Measurements from ENCODE around the gene SIT1. TPM values are rescaled to one million over a fixed set of nuclear protein-coding genes. Genes with fewer than 3 reads are reported as not detected.
A peak's percentile ranks its signal among the peaks of the same experiment; 100 is the strongest.

The SIT1 gene
- total RNA-seq, 3 donors from 2014 or later (not counting 1 experiment from before 2014, with no cell fraction given), result 1.2 to 1.4 TPM; not detected in 1

GRCh38 chr9:35697486-35697885 lies 46.8 kb upstream of the SIT1 start:
- Mint-ChIP-seq H3K9me3 (no peaks in the 10 kb centered on the region), H3K36me3 (no peaks in the 10 kb centered on the region), H3K27me3 (ENCODE audit: low read depth in 2 of 2) (no peaks in the 10 kb centered on the region), H3K4me1 (peaks cover 10 to 13% of the 10 kb centered on the region in 2 donors), H3K27ac (peak overlapping the region in 1 of 2 donors; percentile 23), H3K4me3 (no peak overlapping the region)
- Histone ChIP-seq H3K4me3 (ENCODE audit: low read length) (no peak overlapping the region), H3K27ac (ENCODE audit: low read length) (no peak overlapping the region), H3K4me1 (ENCODE audit: control insufficient read depth, insufficient read depth, low read length) (peaks cover 7% of the 10 kb centered on the region), H3K9me3 (ENCODE audit: control insufficient read depth, insufficient read depth, low read length) (no peaks in the 10 kb centered on the region), H3K36me3 (ENCODE audit: control insufficient read depth, insufficient read depth, low read length) (peaks cover 67% of the 10 kb centered on the region), H3K27me3 (ENCODE audit: control insufficient read depth, insufficient read depth, low read length) (no peaks in the 10 kb centered on the region)
- intact Hi-C loops (cut with micrococcal nuclease), result loop anchor here (2.0 kb wide), 1 partner anchor 93 kb away; the partner anchor contains the start of gene TESK1
- DNase-seq (no peak), ATAC-seq (no peak)
- WGBS (ENCODE audit: insufficient coverage), result 93% methylated on average over 14 of the region's 14 CpGs
- no peak for TF ChIP-seq CTCF (IDR thresholded peaks at IDR 0.05)

- H3K27me3 ChIP-seq (ENCODE audit: control insufficient read depth, insufficient read depth, low read length), result no peaks in the 10 kb centered on the region
- DNase-seq, result peak; percentile 46 to 79
- 49% methylated on average over 9 of the region's 9 CpGs for whole genome bisulfite sequencing (ENCODE audit: insufficient coverage)
- no peaks in the 10 kb centered on the region for H3K9me3 ChIP-seq (ENCODE audit: control insufficient read depth, insufficient read depth, low read length)
- Mint-ChIP-seq H3K4me1 (peaks cover 10 to 18% of the 10 kb centered on the region in 2 donors), H3K27ac (peak overlapping the region; percentile 23 to 67), H3K27me3 (ENCODE audit: low read depth in 2 of 2) (no peaks in the 10 kb centered on the region), H3K9me3 (no peaks in the 10 kb centered on the region), H3K36me3 (no peaks in the 10 kb centered on the region), H3K4me3 (no peak overlapping the region)
- intact Hi-C loops (cut with micrococcal nuclease), result loop anchor here (1.0 to 2.0 kb wide), 2 partner anchors 38 to 92 kb away; partner anchors contain the start of genes CCDC107, RMRP and TESK1
- ATAC-seq, result peak; percentile 93 to 100 (median 97)
- no peak overlapping the region for H3K4me3 ChIP-seq (ENCODE audit: low read length)
- peaks cover 8% of the 10 kb centered on the region for H3K4me1 ChIP-seq (ENCODE audit: control insufficient read depth, insufficient read depth, low read length)
- H3K36me3 ChIP-seq (ENCODE audit: control insufficient read depth, insufficient read depth, low read length), result peaks cover 60% of the 10 kb centered on the region
- H3K27ac ChIP-seq (ENCODE audit: low read length), result peak overlapping the region; percentile 23
- TF ChIP-seq CTCF (IDR thresholded peaks at IDR 0.05), result peak; percentile 88
These were observed 45.9 kb upstream of the SIT1 start for GRCh38 chr9:35696520-35697215.

GRCh38 chr9:35695943-35696401 lies 45.2 kb upstream of the SIT1 start:
- Mint-ChIP-seq H3K27ac (peak overlapping the region; percentile 23 to 67), H3K36me3 (no peaks in the 10 kb centered on the region), H3K4me3 (no peak overlapping the region), H3K27me3 (ENCODE audit: low read depth in 2 of 2) (no peaks in the 10 kb centered on the region), H3K9me3 (no peaks in the 10 kb centered on the region), H3K4me1 (peaks cover 10 to 25% of the 10 kb centered on the region in 2 donors)
- Histone ChIP-seq H3K36me3 (ENCODE audit: control insufficient read depth, insufficient read depth, low read length) (peaks cover 53% of the 10 kb centered on the region), H3K4me1 (ENCODE audit: control insufficient read depth, insufficient read depth, low read length) (peaks cover 15% of the 10 kb centered on the region), H3K27me3 (ENCODE audit: control insufficient read depth, insufficient read depth, low read length) (no peaks in the 10 kb centered on the region), H3K9me3 (ENCODE audit: control insufficient read depth, insufficient read depth, low read length) (no peaks in the 10 kb centered on the region), H3K27ac (ENCODE audit: low read length) (no peak overlapping the region), H3K4me3 (ENCODE audit: low read length) (no peak overlapping the region)
- ATAC-seq (no peak), DNase-seq (no peak)
- WGBS (ENCODE audit: insufficient coverage), result 97% methylated on average over 3 of the region's 3 CpGs
- TF ChIP-seq CTCF (IDR thresholded peaks at IDR 0.05), result no peak
- intact Hi-C loops (cut with micrococcal nuclease), result loop anchor here (1.0 to 2.0 kb wide), 2 partner anchors 38 to 91 kb away; partner anchors contain the start of genes CCDC107, RMRP and TESK1

Data from natural killer cell (primary cell).